ENCODE measurements around the gene BET1.

BET1 gene

GRCh38 chr7:93992421-93993110 lies 11.6 kb downstream of the BET1 start:
- CTCF ChIA-PET = no interaction called here
- Mint-ChIP-seq H3K27ac (no peak overlapping the region), H3K9me3 (no peaks in the 10 kb centered on the region), H3K36me3 (peaks cover 17% of the 10 kb centered on the region), H3K4me3 (no peak overlapping the region), H3K27me3 (no peaks in the 10 kb centered on the region), H3K4me1 (peaks cover 6% of the 10 kb centered on the region)
- DNase-seq = no peak

DNA sequence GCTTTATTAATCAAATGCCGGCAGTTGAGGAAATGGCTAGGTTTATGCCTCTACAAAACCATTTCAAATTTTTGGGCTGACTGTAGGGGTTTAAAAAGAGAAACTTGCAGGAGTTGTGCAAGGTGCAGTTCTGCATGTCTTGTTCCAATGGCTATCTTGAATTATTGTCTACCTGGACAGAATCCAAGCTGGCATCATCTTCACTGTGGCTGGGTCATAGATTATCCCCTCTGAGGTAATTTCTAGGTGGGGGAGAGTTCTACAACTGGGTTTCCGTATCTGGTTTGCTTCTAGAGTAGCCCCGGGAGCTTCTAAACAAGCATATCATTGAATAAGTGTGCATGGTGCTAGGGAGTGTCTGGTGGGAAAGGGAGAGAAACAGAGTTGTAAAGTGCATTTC lies 16.9 kb downstream of the BET1 start:
- H3K27ac Mint-ChIP-seq = no peak overlapping the region
- H3K4me1 Mint-ChIP-seq = peaks cover under 1% of the 10 kb centered on the region
- H3K27me3 Mint-ChIP-seq = no peaks in the 10 kb centered on the region
- CTCF ChIA-PET = no interaction called here
- H3K36me3 Mint-ChIP-seq = peaks cover 4% of the 10 kb centered on the region
- no peaks in the 10 kb centered on the region for H3K9me3 Mint-ChIP-seq
- H3K4me3 Mint-ChIP-seq = no peak overlapping the region
- no peak for DNase-seq

DNA sequence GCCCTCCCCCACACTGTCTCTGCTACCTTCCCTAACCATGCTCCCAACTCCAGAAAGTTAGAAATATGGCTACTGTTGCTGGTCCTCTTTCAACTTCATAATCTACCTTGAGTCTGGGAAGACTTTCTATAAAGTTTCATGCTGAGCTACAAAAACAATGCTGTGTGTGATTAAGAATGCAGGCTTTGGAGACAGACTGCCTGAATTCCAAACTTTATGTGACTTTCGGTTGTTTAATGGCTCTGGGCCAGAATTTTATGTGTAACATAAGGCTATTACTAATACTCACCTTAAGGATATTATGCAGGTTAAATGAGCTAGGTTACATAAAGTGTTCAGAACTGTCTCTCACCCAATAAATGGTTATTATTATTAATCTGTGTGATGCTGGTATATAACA lies 19.1 kb downstream of the BET1 start:
- no peaks in the 10 kb centered on the region for H3K4me1 Mint-ChIP-seq
- H3K27ac Mint-ChIP-seq = no peak overlapping the region
- no peaks in the 10 kb centered on the region for H3K9me3 Mint-ChIP-seq
- H3K4me3 Mint-ChIP-seq = no peak overlapping the region
- H3K27me3 Mint-ChIP-seq = no peaks in the 10 kb centered on the region
- DNase-seq = no peak
- no peaks in the 10 kb centered on the region for H3K36me3 Mint-ChIP-seq
- CTCF ChIA-PET = no interaction called here

DNA sequence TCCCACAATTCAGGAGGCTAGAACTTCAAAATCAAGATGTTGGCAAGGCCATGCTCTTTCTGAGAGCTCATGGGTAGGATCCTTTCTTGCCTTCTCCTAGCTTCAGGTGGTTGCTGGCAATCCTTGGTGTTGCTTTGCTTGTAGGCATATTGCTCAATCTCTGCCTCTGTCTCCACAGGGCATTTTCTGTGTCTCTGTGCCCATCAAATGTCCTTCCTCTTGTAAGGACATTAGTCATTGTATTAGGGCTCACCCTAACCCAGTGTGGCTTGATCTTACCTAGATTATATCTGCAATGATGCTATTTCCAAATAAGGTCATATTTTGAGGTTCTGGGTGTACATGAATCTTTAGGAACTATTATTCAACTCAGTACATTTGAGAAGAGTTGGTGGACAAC lies 20.1 kb downstream of the BET1 start:
- Mint-ChIP-seq H3K9me3 (no peaks in the 10 kb centered on the region), H3K4me1 (no peaks in the 10 kb centered on the region), H3K36me3 (no peaks in the 10 kb centered on the region), H3K27me3 (no peaks in the 10 kb centered on the region), H3K27ac (no peak overlapping the region), H3K4me3 (no peak overlapping the region)
- CTCF ChIA-PET = no interaction called here
- DNase-seq = no peak

DNA sequence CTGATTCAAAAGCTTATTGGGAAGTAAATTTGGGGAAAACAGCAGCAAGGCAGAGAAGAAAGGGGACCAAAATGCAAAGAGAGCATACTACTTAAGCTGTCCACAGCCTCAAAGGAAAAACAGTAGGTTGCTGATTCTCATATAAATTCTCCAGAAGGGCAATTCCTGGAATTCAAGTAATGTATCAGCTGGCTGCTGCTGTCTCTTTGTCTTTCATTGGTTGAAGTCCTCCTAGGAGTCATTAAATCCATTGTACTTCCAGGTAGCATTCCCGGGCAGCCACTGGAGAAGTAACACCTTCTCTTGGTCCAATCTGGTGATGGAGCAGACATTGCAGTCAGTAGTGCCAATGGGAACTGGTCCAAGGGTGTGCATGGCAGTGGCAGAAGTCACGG lies 22.7 kb downstream of the BET1 start:
- no peaks in the 10 kb centered on the region for H3K9me3 Mint-ChIP-seq
- H3K36me3 Mint-ChIP-seq = no peaks in the 10 kb centered on the region
- H3K4me1 Mint-ChIP-seq = no peaks in the 10 kb centered on the region
- no peaks in the 10 kb centered on the region for H3K27me3 Mint-ChIP-seq
- CTCF ChIA-PET = interaction anchor here (1.1 kb wide), 1 partner anchor 10 kb away, joined by 3 read pairs; no protein-coding TSS in a partner anchor
- DNase-seq = no peak
- no peak overlapping the region for H3K4me3 Mint-ChIP-seq
- H3K27ac Mint-ChIP-seq = no peak overlapping the region

- Mint-ChIP-seq H3K36me3 (no peaks in the 10 kb centered on the region), H3K4me1 (no peaks in the 10 kb centered on the region), H3K9me3 (no peaks in the 10 kb centered on the region), H3K4me3 (no peak overlapping the region), H3K27ac (no peak overlapping the region), H3K27me3 (no peaks in the 10 kb centered on the region)
- no peak for DNase-seq
- CTCF ChIA-PET = interaction anchor here (1.1 kb wide), 1 partner anchor 9 kb away, joined by 3 read pairs; no protein-coding TSS in a partner anchor
Observed at GRCh38 chr7:93980744-93981479, 23.2 kb downstream of the BET1 start.

- no peak overlapping the region for H3K27ac Mint-ChIP-seq
- no peaks in the 10 kb centered on the region for H3K36me3 Mint-ChIP-seq
- CTCF ChIA-PET = no interaction called here
- H3K4me1 Mint-ChIP-seq = no peaks in the 10 kb centered on the region
- no peaks in the 10 kb centered on the region for H3K27me3 Mint-ChIP-seq
- H3K4me3 Mint-ChIP-seq = no peak overlapping the region
- DNase-seq = no peak
- no peaks in the 10 kb centered on the region for H3K9me3 Mint-ChIP-seq
Observed at GRCh38 chr7:93977211-93977950, 26.8 kb downstream of the BET1 start.

DNA sequence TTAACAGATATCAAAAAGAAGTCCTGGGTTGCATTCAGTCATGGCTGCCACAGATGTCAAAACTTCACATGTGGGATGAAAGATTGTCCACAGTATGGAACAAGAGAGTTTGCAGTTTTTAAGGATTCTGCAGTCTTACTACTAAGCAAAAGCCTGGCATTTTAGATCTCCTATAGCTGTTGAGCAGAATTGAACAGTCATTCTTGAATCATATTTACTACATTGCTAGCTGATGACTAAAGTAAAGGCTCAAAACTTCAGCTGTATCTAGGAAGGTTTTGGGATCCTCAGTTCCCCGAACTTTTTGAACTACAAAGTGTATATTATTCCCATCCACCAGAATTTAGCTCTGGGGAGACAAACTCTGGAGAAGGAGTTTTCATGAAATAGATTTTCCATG lies 31.0 kb downstream of the BET1 start:
- Mint-ChIP-seq H3K4me1 (no peaks in the 10 kb centered on the region), H3K27me3 (no peaks in the 10 kb centered on the region), H3K9me3 (no peaks in the 10 kb centered on the region), H3K27ac (no peak overlapping the region), H3K4me3 (no peak overlapping the region), H3K36me3 (no peaks in the 10 kb centered on the region)
- CTCF ChIA-PET = no interaction called here
- no peak for DNase-seq

DNA sequence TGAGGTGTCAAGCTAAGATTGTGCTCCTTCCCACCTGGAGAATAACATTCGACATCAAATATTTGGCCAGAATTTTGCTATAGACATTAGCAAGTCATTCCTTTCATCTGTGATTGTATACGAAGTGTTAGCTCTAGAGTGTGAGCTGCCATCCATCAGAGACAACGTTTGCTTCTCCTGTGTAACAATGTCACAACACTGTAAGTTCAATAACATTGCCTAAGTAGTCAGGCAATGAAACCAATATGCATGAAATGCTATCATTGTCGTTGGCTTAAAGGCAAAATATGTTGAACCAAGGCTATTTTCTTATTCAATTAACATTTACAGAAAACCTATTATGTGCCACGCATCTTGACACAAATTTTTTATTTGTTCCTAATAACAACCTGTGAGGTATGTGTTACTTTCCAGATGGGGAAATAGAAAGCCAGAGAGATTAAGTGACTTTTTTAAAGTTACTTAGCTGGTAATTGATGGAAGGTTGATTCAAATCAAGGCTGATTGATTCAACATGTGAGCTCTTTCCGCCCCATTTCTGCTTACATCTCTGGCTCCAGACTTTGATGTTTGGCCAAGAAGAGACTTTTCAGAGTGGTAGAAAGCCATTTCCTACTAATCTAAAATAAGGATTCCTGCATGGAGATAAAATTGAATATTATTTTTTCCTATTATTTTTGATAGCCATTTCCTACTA lies 32.0 kb downstream of the BET1 start:
- Mint-ChIP-seq H3K27ac (no peak overlapping the region), H3K9me3 (no peaks in the 10 kb centered on the region), H3K4me3 (no peak overlapping the region), H3K27me3 (no peaks in the 10 kb centered on the region), H3K4me1 (no peaks in the 10 kb centered on the region), H3K36me3 (no peaks in the 10 kb centered on the region)
- CTCF ChIA-PET = interaction anchor here (0.8 kb wide), 1 partner anchor 10 kb away, joined by 3 read pairs; no protein-coding TSS in a partner anchor
- DNase-seq = no peak

- no peaks in the 10 kb centered on the region for H3K36me3 Mint-ChIP-seq
- CTCF ChIA-PET = no interaction called here
- H3K9me3 Mint-ChIP-seq = no peaks in the 10 kb centered on the region
- no peaks in the 10 kb centered on the region for H3K4me1 Mint-ChIP-seq
- no peak overlapping the region for H3K27ac Mint-ChIP-seq
- DNase-seq = no peak
- no peak overlapping the region for H3K4me3 Mint-ChIP-seq
- H3K27me3 Mint-ChIP-seq = no peaks in the 10 kb centered on the region
Observed at GRCh38 chr7:93968911-93969620, 35.1 kb downstream of the BET1 start.

DNA sequence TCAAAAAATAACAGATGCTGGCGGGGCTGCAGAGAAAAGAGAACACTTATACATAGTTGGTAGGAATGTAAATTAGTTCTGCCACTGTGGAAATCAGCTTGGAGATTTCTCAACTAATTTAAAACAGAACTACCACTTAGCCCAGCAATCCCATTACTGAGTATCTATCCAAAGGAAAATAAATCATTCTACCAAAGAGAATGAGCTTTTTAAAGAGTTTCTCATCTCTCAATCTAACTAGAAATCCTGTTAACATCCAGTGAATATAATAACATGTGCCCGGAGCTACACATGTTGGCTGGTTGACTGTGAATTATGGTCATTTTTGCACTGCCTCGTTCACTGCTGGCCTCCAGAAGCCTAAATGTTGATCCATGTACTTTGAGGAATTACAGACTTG lies 39.3 kb downstream of the BET1 start:
- Mint-ChIP-seq H3K36me3 (no peaks in the 10 kb centered on the region), H3K4me1 (no peaks in the 10 kb centered on the region), H3K27me3 (no peaks in the 10 kb centered on the region), H3K4me3 (no peak overlapping the region), H3K27ac (no peak overlapping the region), H3K9me3 (no peaks in the 10 kb centered on the region)
- CTCF ChIA-PET = no interaction called here
- no peak for DNase-seq

- Mint-ChIP-seq H3K4me3 (no peak overlapping the region), H3K4me1 (no peaks in the 10 kb centered on the region), H3K36me3 (no peaks in the 10 kb centered on the region), H3K27ac (no peak overlapping the region), H3K9me3 (no peaks in the 10 kb centered on the region), H3K27me3 (no peaks in the 10 kb centered on the region)
- CTCF ChIA-PET = no interaction called here
- no peak for DNase-seq
Observed at GRCh38 chr7:93964262-93964661, 39.9 kb downstream of the BET1 start.

- Mint-ChIP-seq H3K36me3 (no peaks in the 10 kb centered on the region), H3K4me1 (no peaks in the 10 kb centered on the region), H3K9me3 (no peaks in the 10 kb centered on the region), H3K27me3 (no peaks in the 10 kb centered on the region), H3K27ac (no peak overlapping the region), H3K4me3 (no peak overlapping the region)
- DNase-seq = no peak
- CTCF ChIA-PET = interaction anchor here (0.7 kb wide), 1 partner anchor 9 kb away, joined by 3 read pairs; no protein-coding TSS in a partner anchor
Observed at GRCh38 chr7:93960986-93961385, 43.2 kb downstream of the BET1 start.

DNA sequence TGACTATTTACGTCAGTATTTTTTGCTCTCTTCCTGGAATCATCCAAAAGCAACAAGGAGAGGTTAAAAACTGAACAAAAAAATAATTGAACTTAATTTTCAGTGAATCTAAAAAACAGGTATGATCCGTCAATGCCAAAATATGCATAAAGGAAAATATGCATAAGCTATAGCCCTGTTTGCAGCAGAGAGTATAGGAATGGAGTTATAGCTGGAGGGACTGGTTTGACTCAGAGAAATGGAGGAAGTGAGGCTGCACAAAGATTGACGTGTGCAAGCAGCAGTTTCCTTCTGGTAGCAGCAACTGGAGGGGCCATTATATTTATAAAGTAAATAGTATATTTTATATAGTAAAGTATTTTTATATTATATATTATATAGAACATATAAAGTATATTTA lies 45.5 kb downstream of the BET1 start:
- Mint-ChIP-seq H3K4me3 (no peak overlapping the region), H3K9me3 (no peaks in the 10 kb centered on the region), H3K4me1 (no peaks in the 10 kb centered on the region), H3K27me3 (no peaks in the 10 kb centered on the region), H3K27ac (no peak overlapping the region), H3K36me3 (no peaks in the 10 kb centered on the region)
- CTCF ChIA-PET = no interaction called here
- DNase-seq = no peak
